Endodermal cell (in vitro differentiated cells): Measurements from ENCODE around the gene COX7A2L. TPM values are rescaled to one million over a fixed set of nuclear protein-coding genes. Genes with fewer than 3 reads are reported as not detected.

Source experiments
- DNase-seq: peaks from one replicate; pipeline ENCODE4 v3.0.0-alpha.2; 2017
- H3K27ac ChIP-seq: 2 replicates; pipeline ENCODE4 v1.5.1; 2013; ENCODE audit warnings: mild to moderate bottlenecking, low read depth, low read length, moderate library complexity
- H3K27me3 ChIP-seq: 2 replicates; pipeline ENCODE4 v1.6.1; 2013; ENCODE audit warnings: mild to moderate bottlenecking, low read length, moderate library complexity; ENCODE audit not compliant: insufficient read depth, control insufficient read depth, poor library complexity, severe bottlenecking
- H3K36me3 ChIP-seq: 2 replicates; pipeline ENCODE4 v1.7.0; 2013; ENCODE audit warnings: mild to moderate bottlenecking, low read length, moderate library complexity; ENCODE audit not compliant: control insufficient read depth, insufficient read depth
- H3K4me1 ChIP-seq: one replicate; pipeline ENCODE4 v1.7.0; 2013; ENCODE audit warnings: low read length; ENCODE audit not compliant: control insufficient read depth, insufficient read depth
- H3K4me3 ChIP-seq: 2 replicates; pipeline ENCODE4 v1.5.1; 2013; ENCODE audit warnings: mild to moderate bottlenecking, low read length, moderate library complexity
- H3K9ac ChIP-seq: 2 replicates; pipeline ENCODE4 v1.6.1; 2013; ENCODE audit warnings: mild to moderate bottlenecking, low read length, moderate library complexity; ENCODE audit not compliant: poor library complexity, severe bottlenecking; ENCODE audit errors: extremely low read depth
- H3K9me3 ChIP-seq: 2 replicates; pipeline ENCODE4 v1.6.1; 2013; ENCODE audit warnings: mild to moderate bottlenecking, low read length, moderate library complexity; ENCODE audit not compliant: control insufficient read depth
- H3K27ac Mint-ChIP-seq: 2 replicates; pipeline ENCODE4 v1.8.0; 2020; ENCODE audit warnings: mixed read lengths
- H3K27me3 Mint-ChIP-seq: 2 replicates; pipeline ENCODE4 v1.8.0; 2021; ENCODE audit warnings: mild to moderate bottlenecking, mixed read lengths; ENCODE audit not compliant: insufficient read depth
- H3K36me3 Mint-ChIP-seq: 2 replicates; pipeline ENCODE4 v1.8.0; 2020; ENCODE audit warnings: low read depth, mixed read lengths
- H3K4me1 Mint-ChIP-seq: 2 replicates; pipeline ENCODE4 v1.8.0; 2020; ENCODE audit warnings: mixed read lengths
- H3K4me3 Mint-ChIP-seq: 2 replicates; pipeline ENCODE4 v1.8.0; 2020; ENCODE audit warnings: mild to moderate bottlenecking, moderate library complexity, mixed read lengths
- H3K9me3 Mint-ChIP-seq: 2 replicates; pipeline ENCODE4 v1.8.0; 2020; ENCODE audit warnings: mild to moderate bottlenecking, mixed read lengths
- WGBS, 2 experiments: methylation state at CpG; one replicate each; pipeline versions ENCODE4 v1.1.5 to v1.1.7; 2013; ENCODE audit warnings: missing lambda C conversion rate in 2 of 2, mixed read lengths in 1 of 2; ENCODE audit not compliant: insufficient coverage in 1 of 2, insufficient read length in 1 of 2; 5-methylcytosine and 5-hydroxymethylcytosine counted together
- total RNA-seq, 2 donors: library from RNA; stranded (reverse); fragmentation: NEBNext Ultra II Directional in 1 of 2; extraction: Animal tissue kit (Norgen Biotek cat#: 25700) in 1 of 2; gene quantifications; 2 replicates in 1 of 2; 3 replicates in 1 of 2; pipeline ENCODE4 v1.2.1, GENCODE V29; 2021
- TF ChIP-seq, protein P1 (sequence below): fragments of 200-600 bp; sonication (generic); conservative IDR thresholded peaks from 2 replicates; pipeline ENCODE4 v1.5.0; 2021; ENCODE audit warnings: antibody characterized with exemption, mild to moderate bottlenecking

COX7A2L gene
- total RNA-seq, 2 donors from 2014 or later: 113 to 117 TPM

DNA sequence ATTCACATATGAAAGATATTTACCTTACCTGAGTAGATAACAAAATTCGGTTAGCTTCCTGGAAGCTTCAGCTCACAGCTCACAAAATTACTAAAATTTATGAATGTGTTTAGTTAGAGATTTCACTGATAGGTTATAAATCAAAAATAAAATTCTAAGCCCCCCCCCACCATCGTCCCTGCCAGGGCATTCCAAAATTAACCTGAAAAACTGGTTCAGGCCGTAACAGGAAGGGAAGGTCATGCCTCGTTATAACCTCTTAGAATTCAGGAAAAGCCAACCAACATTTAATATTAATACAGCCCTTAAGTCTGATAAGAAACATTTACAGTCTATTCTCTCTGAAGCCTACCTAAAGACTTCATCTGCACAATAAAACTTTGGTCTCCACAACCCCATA, 48.9 kb downstream of the COX7A2L start:
- H3K27me3 ChIP-seq: no peaks in the 10 kb centered on the region
- no peaks in the 10 kb centered on the region for H3K9me3 Mint-ChIP-seq
- 96% methylated on average over 3 of the region's 4 CpGs; no CpG with 5 or more reads in 1 of the 2 experiments for WGBS, 2 experiments

DNA sequence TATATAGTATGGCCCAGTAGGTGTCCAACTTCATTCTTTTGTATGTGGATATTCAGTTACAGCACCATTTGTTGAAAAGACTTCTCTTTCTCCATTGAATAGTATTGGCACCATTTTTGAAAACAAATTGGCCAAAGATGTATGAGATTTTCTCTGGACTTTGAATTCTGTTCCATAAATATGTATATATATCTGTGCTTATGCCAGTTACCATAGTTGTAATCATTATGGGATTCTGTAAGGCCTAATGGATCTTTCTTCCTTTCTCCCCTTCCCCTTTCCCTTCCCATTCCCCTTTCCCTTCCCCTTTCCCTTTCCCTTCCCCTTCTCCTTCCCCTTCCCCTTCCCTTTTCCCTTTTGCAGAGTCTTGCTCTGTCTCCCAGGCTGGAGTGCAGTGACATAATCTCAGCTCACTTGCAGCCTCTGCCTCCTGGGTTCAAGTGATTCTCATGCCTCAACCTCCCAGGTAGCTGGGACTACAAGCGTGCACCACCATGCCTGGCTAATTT, 51.0 kb downstream of the COX7A2L start:
- H3K9me3 Mint-ChIP-seq: no peaks in the 10 kb centered on the region
- H3K4me1 ChIP-seq: no peaks in the 10 kb centered on the region
- peaks cover 35% of the 10 kb centered on the region for H3K36me3 Mint-ChIP-seq
- no peaks in the 10 kb centered on the region for H3K27me3 Mint-ChIP-seq
- H3K9ac ChIP-seq: no peak overlapping the region
- no peaks in the 10 kb centered on the region for H3K4me1 Mint-ChIP-seq
- no peak overlapping the region for H3K4me3 ChIP-seq
- peaks cover 45% of the 10 kb centered on the region for H3K36me3 ChIP-seq
- H3K9me3 ChIP-seq: no peaks in the 10 kb centered on the region
- H3K27ac Mint-ChIP-seq: no peak overlapping the region
- TF ChIP-seq, protein P1, sequence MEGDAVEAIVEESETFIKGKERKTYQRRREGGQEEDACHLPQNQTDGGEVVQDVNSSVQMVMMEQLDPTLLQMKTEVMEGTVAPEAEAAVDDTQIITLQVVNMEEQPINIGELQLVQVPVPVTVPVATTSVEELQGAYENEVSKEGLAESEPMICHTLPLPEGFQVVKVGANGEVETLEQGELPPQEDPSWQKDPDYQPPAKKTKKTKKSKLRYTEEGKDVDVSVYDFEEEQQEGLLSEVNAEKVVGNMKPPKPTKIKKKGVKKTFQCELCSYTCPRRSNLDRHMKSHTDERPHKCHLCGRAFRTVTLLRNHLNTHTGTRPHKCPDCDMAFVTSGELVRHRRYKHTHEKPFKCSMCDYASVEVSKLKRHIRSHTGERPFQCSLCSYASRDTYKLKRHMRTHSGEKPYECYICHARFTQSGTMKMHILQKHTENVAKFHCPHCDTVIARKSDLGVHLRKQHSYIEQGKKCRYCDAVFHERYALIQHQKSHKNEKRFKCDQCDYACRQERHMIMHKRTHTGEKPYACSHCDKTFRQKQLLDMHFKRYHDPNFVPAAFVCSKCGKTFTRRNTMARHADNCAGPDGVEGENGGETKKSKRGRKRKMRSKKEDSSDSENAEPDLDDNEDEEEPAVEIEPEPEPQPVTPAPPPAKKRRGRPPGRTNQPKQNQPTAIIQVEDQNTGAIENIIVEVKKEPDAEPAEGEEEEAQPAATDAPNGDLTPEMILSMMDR: no peak
- H3K27ac ChIP-seq: no peak overlapping the region
- WGBS, 2 experiments: 83 to 100% methylated on average over 1 of the region's 1 CpG
- H3K27me3 ChIP-seq: no peaks in the 10 kb centered on the region
- no peak overlapping the region for H3K4me3 Mint-ChIP-seq
- DNase-seq: no peak

More for the DNA sequence above, 48.9 kb downstream of the COX7A2L start:
- H3K27ac ChIP-seq: no peak overlapping the region
- peaks cover 50% of the 10 kb centered on the region for H3K36me3 ChIP-seq
- H3K4me1 Mint-ChIP-seq: no peaks in the 10 kb centered on the region
- H3K27me3 Mint-ChIP-seq: no peaks in the 10 kb centered on the region
- no peak overlapping the region for H3K4me3 ChIP-seq
- peaks cover 33% of the 10 kb centered on the region for H3K36me3 Mint-ChIP-seq
- H3K4me3 Mint-ChIP-seq: no peak overlapping the region
- H3K9me3 ChIP-seq: no peaks in the 10 kb centered on the region
- TF ChIP-seq, protein P1: no peak
- no peaks in the 10 kb centered on the region for H3K4me1 ChIP-seq
- H3K27ac Mint-ChIP-seq: peak overlapping the region; percentile 68
- H3K9ac ChIP-seq: no peak overlapping the region
- DNase-seq: no peak

DNA sequence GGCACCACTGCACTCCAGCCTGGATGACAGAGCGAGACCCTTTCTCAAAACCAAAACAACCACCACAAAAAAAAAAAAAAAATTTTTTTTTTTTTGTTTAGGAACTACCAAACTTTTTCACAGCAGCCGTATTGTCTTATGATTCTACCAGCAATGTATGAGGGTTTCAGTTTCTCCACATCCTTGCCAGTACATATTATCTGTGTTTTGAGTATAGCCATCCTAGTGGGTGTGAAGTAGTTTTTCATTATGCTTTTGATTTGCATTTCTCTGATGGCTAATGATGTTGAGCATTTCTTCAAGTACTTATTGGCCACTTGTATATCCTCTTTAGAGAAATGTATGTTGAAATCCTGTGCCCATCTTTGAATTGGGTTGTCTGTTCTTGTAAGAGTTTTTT, 51.7 kb downstream of the COX7A2L start:
- H3K27ac Mint-ChIP-seq: no peak overlapping the region

More for the DNA sequence above, 51.7 kb downstream of the COX7A2L start:
- Histone ChIP-seq H3K27me3 (no peaks in the 10 kb centered on the region), H3K4me3 (no peak overlapping the region), H3K9me3 (no peaks in the 10 kb centered on the region), H3K36me3 (peaks cover 49% of the 10 kb centered on the region), H3K27ac (no peak overlapping the region), H3K9ac (no peak overlapping the region), H3K4me1 (no peaks in the 10 kb centered on the region)
- Mint-ChIP-seq H3K4me1 (no peaks in the 10 kb centered on the region), H3K27me3 (no peaks in the 10 kb centered on the region), H3K9me3 (no peaks in the 10 kb centered on the region), H3K4me3 (no peak overlapping the region), H3K36me3 (peaks cover 37% of the 10 kb centered on the region)
- TF ChIP-seq, protein P1: no peak
- 93% methylated on average over 2 of the region's 2 CpGs; no CpG with 5 or more reads in 1 of the 2 experiments for WGBS, 2 experiments
- DNase-seq: no peak
